A549 (cell line): ENCODE data around the gene FOXJ3. TPM values are rescaled to one million over a fixed set of nuclear protein-coding genes. Genes with fewer than 3 reads are reported as not detected.

Source experiments
- ATAC-seq, 2 experiments: fragments of 200-7000 bp in 1 of 2; fragments of >200 bp in 1 of 2; cut with Nextera tagmentation in 1 of 2; cut with Tn5 transposase in 1 of 2; 3 replicates each; pipeline versions ENCODE4 v1.8.0 to v1.9.1; 2018 to 2020; ENCODE audit warnings: mild to moderate bottlenecking in 1 of 2, moderate library complexity in 1 of 2
- CTCF ChIA-PET: fragments of 300-600 bp; sonication (Branson Sonifier 250); formaldehyde crosslinking; extraction: SDS; loops from one replicate; lab custom pipeline; 2021; ENCODE audit warnings: antibody characterized with exemption, inconsistent platforms; lab: Yijun Ruan, JAX
- POLR2A ChIA-PET: fragments of 350-600 bp; formaldehyde crosslinking; extraction: SDS; loops from one replicate; lab custom pipeline; 2021; ENCODE audit warnings: antibody characterized with exemption, inconsistent platforms; lab: Yijun Ruan, JAX
- DNase-seq, 2 experiments: peaks; one replicate each; pipeline versions ENCODE4 v3.0.0 to v3.0.0-alpha.2; 2011 to 2016; ENCODE audit warnings: low read depth in 1 of 2, low spot score in 1 of 2
- FAIRE-seq: peaks from 2 replicates; lab custom pipeline; 2011; peaks lifted over from hg19 to GRCh38; lab: Jason Lieb, UNC
- H3K27ac ChIP-seq, 2 experiments: fragments of >200 bp; sonication (Bioruptor Twin); formaldehyde crosslinking; 3 replicates each; pipeline ENCODE4 v1.5.1; 2016 to 2017
- H3K4me1 ChIP-seq: fragments of >200 bp; sonication (Bioruptor Twin); formaldehyde crosslinking; 3 replicates; pipeline ENCODE4 v1.6.1; 2016
- H3K4me2 ChIP-seq: fragments of >200 bp; sonication (Bioruptor Twin); formaldehyde crosslinking; 3 replicates; pipeline ENCODE4 v1.6.1; 2016
- H3K4me3 ChIP-seq: fragments of >200 bp; sonication (Bioruptor Twin); formaldehyde crosslinking; 3 replicates; pipeline ENCODE4 v1.5.1; 2016
- H3K9me3 ChIP-seq: fragments of >200 bp; sonication (Bioruptor Twin); formaldehyde crosslinking; 3 replicates; pipeline ENCODE4 v1.6.1; 2016
- CBX2 ChIP-seq: fragments of 200-600 bp; sonication (generic); IDR thresholded peaks from 2 replicates; pipeline ENCODE4 v1.6.1; 2016; ENCODE audit warnings: low read depth, mild to moderate bottlenecking, borderline replicate concordance
- CHD4 ChIP-seq: fragments of 200-600 bp; sonication (generic); IDR thresholded peaks from 2 replicates; pipeline ENCODE4 v1.6.1; 2016; ENCODE audit warnings: antibody characterized with exemption, mild to moderate bottlenecking, borderline replicate concordance
- E2F6 ChIP-seq: IDR thresholded peaks from 2 replicates; pipeline ENCODE4 v1.6.1; 2012; ENCODE audit warnings: low read depth, borderline replicate concordance
- EHMT2 ChIP-seq: fragments of 200-600 bp; sonication (generic); IDR thresholded peaks from 2 replicates; pipeline ENCODE4 v1.6.1; 2016; ENCODE audit warnings: antibody characterized with exemption, low read depth, mild to moderate bottlenecking, moderate library complexity
- FOSB ChIP-seq: fragments of 250-450 bp; sonication (Bioruptor Pico); IDR thresholded peaks from 2 replicates; pipeline ENCODE4 v1.5.0; 2020; ENCODE audit warnings: mild to moderate bottlenecking, moderate library complexity
- FOXS1 ChIP-seq: fragments of 250-450 bp; sonication (Bioruptor Pico); IDR thresholded peaks from 2 replicates; pipeline ENCODE4 v1.5.0; 2020; ENCODE audit warnings: mild to moderate bottlenecking, moderate library complexity
- HDAC2 ChIP-seq: fragments of 200-600 bp; sonication (generic); IDR thresholded peaks from 2 replicates; pipeline ENCODE4 v1.6.1; 2016
- HEYL ChIP-seq: fragments of 250-450 bp; sonication (Bioruptor Pico); IDR thresholded peaks from 2 replicates; pipeline ENCODE4 v1.8.0; 2021; ENCODE audit warnings: mild to moderate bottlenecking, moderate library complexity
- HMGXB4 ChIP-seq: fragments of 250-450 bp; sonication (Bioruptor Pico); IDR thresholded peaks from 2 replicates; pipeline ENCODE4 v1.5.0; 2021; ENCODE audit warnings: mild to moderate bottlenecking, moderate library complexity, borderline replicate concordance
- HOXA7 ChIP-seq: fragments of 250-450 bp; sonication (Bioruptor Pico); IDR thresholded peaks from 2 replicates; pipeline ENCODE4 v1.5.0; 2020; ENCODE audit warnings: mild to moderate bottlenecking, moderate library complexity
- HOXB5 ChIP-seq: fragments of 250-450 bp; sonication (Bioruptor Pico); IDR thresholded peaks from 2 replicates; pipeline ENCODE4 v1.5.0; 2020; ENCODE audit warnings: mild to moderate bottlenecking, moderate library complexity
- JUN ChIP-seq, 2 experiments: fragments of >200 bp; sonication (Bioruptor Twin); formaldehyde crosslinking; IDR thresholded peaks; 2 replicates in 1 of 2; 3 replicates in 1 of 2; pipeline ENCODE4 v1.6.1; 2016 to 2017
- JUNB ChIP-seq: fragments of >200 bp; sonication (Bioruptor Twin); formaldehyde crosslinking; IDR thresholded peaks from 2 replicates; pipeline ENCODE4 v1.6.1; 2016
- MAX ChIP-seq: IDR thresholded peaks from 2 replicates; pipeline ENCODE4 v1.6.1; 2012
- MYC ChIP-seq: IDR thresholded peaks from 2 replicates; pipeline ENCODE4 v1.6.1; 2012; ENCODE audit warnings: mild to moderate bottlenecking, inconsistent platforms, low read length, improper control_type of control experiment, borderline replicate concordance
- NFE2L2 ChIP-seq: fragments of 150-350 bp; conservative IDR thresholded peaks from 2 replicates; pipeline ENCODE4 v1.6.1; 2014; ENCODE audit warnings: low read length
- NPAS2 ChIP-seq: fragments of 250-450 bp; sonication (Bioruptor Pico); IDR thresholded peaks from 2 replicates; pipeline ENCODE4 v1.8.0; 2022; ENCODE audit warnings: mild to moderate bottlenecking, moderate library complexity, borderline replicate concordance
- RAD21 ChIP-seq, 2 experiments: fragments of >200 bp in 1 of 2; sonication (Bioruptor Twin) in 1 of 2; formaldehyde crosslinking in 1 of 2; IDR thresholded peaks in 1 of 2; conservative IDR thresholded peaks in 1 of 2; 2 replicates in 1 of 2; 3 replicates in 1 of 2; pipeline ENCODE4 v1.6.1; 2012 to 2018; ENCODE audit warnings: inconsistent platforms in 1 of 2
- RNF2 ChIP-seq: fragments of 200-600 bp; sonication (generic); IDR thresholded peaks from 2 replicates; pipeline ENCODE4 v1.6.1; 2016; ENCODE audit warnings: low read depth, mild to moderate bottlenecking, antibody characterized with exemption, moderate library complexity, borderline replicate concordance
- SREBF2 ChIP-seq: fragments of 450-650 bp; IDR thresholded peaks from 2 replicates; pipeline ENCODE4 v1.6.1; 2014; ENCODE audit warnings: mild to moderate bottlenecking, moderate library complexity
- USF2 ChIP-seq: fragments of 450-650 bp; IDR thresholded peaks from 2 replicates; pipeline ENCODE4 v1.6.1; 2014; ENCODE audit warnings: antibody characterized with exemption
- ZNF302 ChIP-seq: fragments of 250-450 bp; sonication (Bioruptor Pico); IDR thresholded peaks from 2 replicates; pipeline ENCODE4 v1.9.0; 2021; ENCODE audit warnings: inconsistent platforms, mild to moderate bottlenecking, moderate library complexity
- WGBS: methylation state at CpG from one replicate; pipeline ENCODE4 v1.1.6; 2017; ENCODE audit errors: missing lambda C conversion rate; 5-methylcytosine and 5-hydroxymethylcytosine counted together
- polyA plus RNA-seq, 4 experiments: library from polyadenylated mRNA; depleted of rRNA in 3 of 4; stranded (reverse); fragments of >200 nt; fragmentation: RNase III in 1 of 4; extraction: RNeasy Plus Mini Kit Qiagen cat#74134 plus additional on column Dnase treatment in 1 of 4; gene quantifications; 2 replicates in 3 of 4; 3 replicates in 1 of 4; pipeline ENCODE4 v1.2.3, GENCODE V29; 2011 to 2017
- TF ChIP-seq, protein P1 (sequence below): fragments of >200 bp; sonication (Bioruptor Twin); formaldehyde crosslinking; IDR thresholded peaks from 2 replicates; pipeline ENCODE4 v1.6.1; 2016
- TF ChIP-seq, protein P2 (sequence below): fragments of >200 bp; sonication (Bioruptor Twin); formaldehyde crosslinking; IDR thresholded peaks from 3 replicates; pipeline ENCODE4 v1.5.1; 2016

Gene FOXJ3
- polyA plus RNA-seq, 2 of the 4 experiments (the other 2 are of a cell fraction) = 16.8 to 45.0 TPM

DNA sequence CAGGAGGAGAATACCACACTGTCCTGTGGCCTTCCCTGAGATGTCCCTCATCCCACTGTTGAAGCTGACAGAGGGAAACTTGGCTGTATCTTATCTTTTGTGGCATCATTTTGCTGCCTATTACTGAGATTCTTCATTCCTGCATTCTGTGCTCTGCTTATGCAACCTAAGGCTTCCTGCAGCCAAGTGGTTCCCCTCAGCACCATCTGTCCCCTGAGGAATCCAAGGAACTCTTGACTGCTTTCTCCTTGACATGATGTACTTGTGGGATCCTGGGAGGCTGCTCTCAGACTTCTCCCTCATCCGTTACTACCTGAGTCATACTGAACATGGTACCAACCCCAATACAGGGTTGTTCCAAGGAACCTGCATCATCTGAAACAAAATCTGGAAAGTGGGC lies 24.4 kb upstream of the FOXJ3 start:
- Histone ChIP-seq H3K9me3 (no peaks in the 10 kb centered on the region), H3K4me2 (no peak overlapping the region), H3K4me3 (no peak overlapping the region), H3K4me1 (no peaks in the 10 kb centered on the region), H3K27ac (no peak overlapping the region)
- CTCF ChIA-PET = no interaction called here
- 100% methylated on average over 1 of the region's 1 CpG for WGBS
- FAIRE-seq = no peak
- TF ChIP-seq HDAC2 = no peak
- no peak for TF ChIP-seq HMGXB4 (CRISPR knock-in tag)
- TF ChIP-seq SREBF2 = no peak
- TF ChIP-seq NPAS2 (CRISPR knock-in tag) = no peak
- no peak for TF ChIP-seq RAD21 (conservative IDR thresholded peaks at IDR 0.05 in 1 of 2, IDR thresholded peaks at IDR 0.05 in 1 of 2)
- TF ChIP-seq MAX = no peak
- TF ChIP-seq CBX2 = no peak
- TF ChIP-seq HOXA7 (CRISPR knock-in tag) = no peak
- TF ChIP-seq MYC = no peak
- no peak for TF ChIP-seq ZNF302 (CRISPR knock-in tag)
- TF ChIP-seq NFE2L2 = no peak
- no peak for TF ChIP-seq JUN (IDR thresholded peaks at IDR 0.05)
- TF ChIP-seq, protein P1, sequence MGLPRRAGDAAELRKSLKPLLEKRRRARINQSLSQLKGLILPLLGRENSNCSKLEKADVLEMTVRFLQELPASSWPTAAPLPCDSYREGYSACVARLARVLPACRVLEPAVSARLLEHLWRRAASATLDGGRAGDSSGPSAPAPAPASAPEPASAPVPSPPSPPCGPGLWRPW = no peak
- no peak for TF ChIP-seq CHD4
- no peak for TF ChIP-seq E2F6
- no peak for TF ChIP-seq JUNB
- no peak for TF ChIP-seq FOXS1
- no peak for TF ChIP-seq USF2
- TF ChIP-seq RNF2 = no peak
- POLR2A ChIA-PET = no interaction called here
- no peak for ATAC-seq
- no peak for DNase-seq

DNA sequence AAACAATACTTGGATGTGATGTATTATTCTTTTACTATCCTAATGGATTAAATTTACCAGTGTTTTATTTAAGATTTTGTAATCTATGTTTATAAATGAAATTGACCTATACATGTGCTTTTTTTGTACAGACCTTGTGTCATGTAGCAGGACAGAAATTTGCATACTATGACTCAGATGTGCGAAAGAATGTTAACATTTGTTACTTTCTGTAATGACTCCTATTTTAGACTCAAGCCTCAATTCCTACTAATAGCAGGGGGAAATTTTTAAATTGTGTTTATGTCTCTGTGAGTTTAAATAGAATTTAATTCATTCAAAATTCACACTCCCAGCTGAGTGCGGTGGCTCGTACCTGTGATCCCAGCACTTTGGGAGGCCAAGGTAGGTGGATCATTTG lies 23.8 kb upstream of the FOXJ3 start:
- H3K4me1 ChIP-seq = no peaks in the 10 kb centered on the region
- FAIRE-seq = no peak
- DNase-seq = no peak
- ChIA-PET CTCF (no interaction called here), POLR2A (no interaction called here)
- no peak for ATAC-seq
- no peak overlapping the region for H3K4me3 ChIP-seq
- H3K9me3 ChIP-seq = no peaks in the 10 kb centered on the region
- WGBS = 76% methylated on average over 3 of the region's 3 CpGs
- no peak overlapping the region for H3K27ac ChIP-seq
- no peak overlapping the region for H3K4me2 ChIP-seq
- no peak for TF ChIP-seq E2F6

- Histone ChIP-seq H3K27ac (no peak overlapping the region), H3K4me1 (no peaks in the 10 kb centered on the region), H3K9me3 (no peaks in the 10 kb centered on the region), H3K4me3 (no peak overlapping the region), H3K4me2 (no peak overlapping the region)
- no peak for FAIRE-seq
- TF ChIP-seq, protein P1 = no peak
- TF ChIP-seq HEYL (CRISPR knock-in tag) (no peak), RNF2 (no peak), FOSB (CRISPR knock-in tag) (no peak), CHD4 (no peak), HOXB5 (CRISPR knock-in tag) (no peak), EHMT2 (no peak)
- TF ChIP-seq, protein P2, sequence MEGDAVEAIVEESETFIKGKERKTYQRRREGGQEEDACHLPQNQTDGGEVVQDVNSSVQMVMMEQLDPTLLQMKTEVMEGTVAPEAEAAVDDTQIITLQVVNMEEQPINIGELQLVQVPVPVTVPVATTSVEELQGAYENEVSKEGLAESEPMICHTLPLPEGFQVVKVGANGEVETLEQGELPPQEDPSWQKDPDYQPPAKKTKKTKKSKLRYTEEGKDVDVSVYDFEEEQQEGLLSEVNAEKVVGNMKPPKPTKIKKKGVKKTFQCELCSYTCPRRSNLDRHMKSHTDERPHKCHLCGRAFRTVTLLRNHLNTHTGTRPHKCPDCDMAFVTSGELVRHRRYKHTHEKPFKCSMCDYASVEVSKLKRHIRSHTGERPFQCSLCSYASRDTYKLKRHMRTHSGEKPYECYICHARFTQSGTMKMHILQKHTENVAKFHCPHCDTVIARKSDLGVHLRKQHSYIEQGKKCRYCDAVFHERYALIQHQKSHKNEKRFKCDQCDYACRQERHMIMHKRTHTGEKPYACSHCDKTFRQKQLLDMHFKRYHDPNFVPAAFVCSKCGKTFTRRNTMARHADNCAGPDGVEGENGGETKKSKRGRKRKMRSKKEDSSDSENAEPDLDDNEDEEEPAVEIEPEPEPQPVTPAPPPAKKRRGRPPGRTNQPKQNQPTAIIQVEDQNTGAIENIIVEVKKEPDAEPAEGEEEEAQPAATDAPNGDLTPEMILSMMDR = no peak
- WGBS = 0% methylated on average over 1 of the region's 1 CpG
- DNase-seq = no peak
- POLR2A ChIA-PET = no interaction called here
- CTCF ChIA-PET = no interaction called here
- ATAC-seq = no peak
These were observed 15.1 kb upstream of the FOXJ3 start for GRCh38 chr1:42350086-42350485.
